Activated CD4-positive, alpha-beta T cell treated with anti-CD3 and anti-CD28 coated beads, Interleukin-2, amount 50 U/mL, for 1 hour (primary cell): Measurements from ENCODE around the gene VWDE.

ENCODE experiments used
- DNase-seq: peaks from one replicate; pipeline ENCODE4 v3.0.0-alpha.2; 2020

The VWDE gene

GRCh38 chr7:12327922-12328321 lies 75.7 kb downstream of the VWDE start:
- no peak for DNase-seq

DNA sequence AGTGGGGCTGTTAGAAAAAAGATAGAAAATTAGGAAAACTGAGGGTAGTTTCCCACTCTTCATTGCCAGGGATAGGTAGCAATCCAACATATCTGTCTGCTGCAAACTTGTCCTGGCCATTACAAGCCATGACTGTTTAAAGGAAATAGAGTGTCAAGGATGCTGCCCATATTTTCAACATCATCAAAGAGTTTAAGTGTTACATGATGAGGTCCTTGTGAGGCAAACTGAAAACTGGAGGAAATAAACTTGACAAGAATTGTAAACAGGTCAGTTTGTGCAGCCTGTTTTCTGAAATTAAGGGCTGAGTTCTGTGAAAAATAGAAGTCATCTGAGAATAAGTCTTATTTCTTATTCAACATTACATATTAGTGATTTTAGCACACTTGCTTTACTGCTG lies 78.0 kb downstream of the VWDE start:
- no peak for DNase-seq

DNA sequence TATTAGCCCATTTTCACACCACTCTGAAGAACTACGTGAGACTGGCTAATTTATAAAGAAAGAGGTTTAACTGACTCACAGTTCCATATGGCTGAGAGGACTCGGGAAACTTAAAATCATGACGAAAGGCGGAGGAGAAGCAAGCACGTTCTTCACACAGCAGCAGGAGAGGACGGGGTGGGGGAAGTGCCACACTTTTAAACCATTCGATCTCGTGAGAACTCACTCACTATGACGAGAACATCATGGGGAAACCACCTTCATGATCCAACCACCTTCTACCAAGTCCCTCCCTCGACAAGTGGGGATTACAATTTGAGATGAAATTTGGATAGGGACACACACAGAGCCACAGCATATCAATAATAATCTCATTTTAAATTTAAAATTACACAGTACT lies 80.2 kb downstream of the VWDE start:
- no peak for DNase-seq

DNA sequence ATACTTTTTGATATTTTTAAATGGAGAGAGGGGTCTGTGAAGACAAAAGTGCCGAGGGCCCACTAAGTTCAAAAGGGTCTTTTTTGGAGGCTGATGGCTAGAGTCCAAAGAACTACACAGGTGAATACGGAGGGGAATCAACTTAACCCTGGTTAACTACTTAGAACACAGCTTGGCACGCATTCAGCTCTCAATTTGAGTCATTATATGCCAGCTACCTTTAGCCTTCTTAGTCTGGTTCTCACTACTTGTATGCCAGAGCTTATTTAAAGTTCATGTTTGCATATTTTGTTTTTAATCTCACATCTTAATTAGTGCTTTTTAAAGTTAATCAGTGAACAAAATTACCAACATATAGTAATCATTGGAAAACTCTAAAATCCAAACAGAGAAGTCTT lies 80.8 kb downstream of the VWDE start:
- DNase-seq = no peak

DNA sequence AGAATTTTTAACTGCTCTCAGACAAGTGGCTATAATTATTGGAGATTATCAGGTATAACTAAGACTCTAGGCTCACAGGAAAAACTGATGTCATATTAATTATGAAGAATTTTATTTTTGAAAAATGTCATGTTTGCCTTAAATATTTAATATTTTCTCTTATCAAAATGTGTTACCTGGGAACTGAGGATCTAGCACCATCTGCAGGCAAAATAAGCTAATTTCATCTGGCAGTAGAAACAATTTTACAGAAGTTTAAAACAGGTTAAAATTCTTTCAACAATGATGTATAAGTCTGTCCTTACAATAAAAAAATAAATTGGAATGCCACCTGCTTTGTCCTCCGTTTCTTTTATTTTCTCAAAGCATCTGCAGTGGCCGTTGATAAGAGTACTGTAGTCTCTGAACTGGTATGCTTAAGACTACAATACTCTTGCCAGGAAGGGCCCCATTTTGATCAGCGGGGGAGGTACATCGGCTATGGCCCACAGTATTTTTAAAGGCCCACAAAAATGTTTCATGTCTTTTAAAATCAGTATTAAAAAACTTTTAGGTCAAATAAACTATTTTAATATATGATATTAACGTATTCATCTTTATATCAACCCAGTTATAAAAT lies 81.3 kb downstream of the VWDE start:
- DNase-seq = no peak

DNA sequence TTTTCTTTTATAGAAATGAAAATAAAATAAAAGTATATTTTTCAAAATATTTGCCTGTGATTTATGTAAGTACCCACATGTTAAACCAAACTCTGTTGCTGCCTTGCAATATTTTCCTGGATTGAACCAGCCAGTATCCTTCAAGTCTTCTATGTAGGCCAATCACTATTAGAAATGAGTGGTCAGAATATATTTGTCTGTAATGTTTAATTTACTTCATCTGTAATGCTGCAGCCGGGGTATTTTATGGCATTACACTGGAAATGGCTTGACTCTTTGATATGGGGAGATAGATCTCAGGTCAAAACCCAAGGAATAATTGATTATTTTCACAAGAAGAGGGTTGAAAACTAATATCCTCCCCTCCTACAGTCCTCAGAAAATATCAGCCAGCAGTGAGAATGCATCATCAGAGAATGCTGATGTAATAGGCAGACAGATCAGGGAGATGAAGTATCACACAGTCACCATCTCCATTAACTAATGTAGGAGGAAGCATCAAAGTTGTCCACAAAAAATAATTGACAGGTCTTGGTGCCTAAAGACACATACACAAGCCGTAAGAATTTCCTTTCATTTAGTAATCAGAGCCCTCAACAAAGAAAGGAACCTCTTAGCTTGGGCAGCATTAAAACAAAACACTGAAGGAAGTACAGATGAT lies 82.5 kb downstream of the VWDE start:
- DNase-seq = no peak

GRCh38 chr7:12320241-12320986 lies 83.3 kb downstream of the VWDE start:
- no peak for DNase-seq

- DNase-seq = no peak
These were observed 86.0 kb downstream of the VWDE start for GRCh38 chr7:12317675-12318074.

- no peak for DNase-seq
These were observed 86.7 kb downstream of the VWDE start for GRCh38 chr7:12316925-12317324.

DNA sequence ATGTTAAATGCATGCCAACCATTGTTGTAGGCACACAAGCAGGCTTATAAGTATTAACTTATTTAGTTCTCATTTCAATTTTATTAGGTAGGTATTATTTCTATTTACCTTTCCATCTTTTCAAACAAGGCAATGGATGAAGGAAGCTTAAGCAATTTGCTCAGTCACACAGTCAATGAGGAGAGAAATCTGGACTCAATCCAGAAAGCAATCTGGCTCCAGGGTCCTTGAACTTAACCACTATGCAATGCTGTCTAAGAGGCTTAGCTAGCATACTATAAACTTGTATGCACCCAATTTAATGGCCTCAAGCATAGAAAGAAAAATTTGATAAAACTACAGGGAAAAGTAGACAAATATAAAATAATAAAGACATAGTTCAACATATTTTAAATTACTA lies 88.6 kb downstream of the VWDE start:
- DNase-seq = no peak

- no peak for DNase-seq
These were observed 89.5 kb downstream of the VWDE start for GRCh38 chr7:12314199-12314598.

GRCh38 chr7:12305502-12305901 lies 98.2 kb downstream of the VWDE start:
- no peak for DNase-seq

DNA sequence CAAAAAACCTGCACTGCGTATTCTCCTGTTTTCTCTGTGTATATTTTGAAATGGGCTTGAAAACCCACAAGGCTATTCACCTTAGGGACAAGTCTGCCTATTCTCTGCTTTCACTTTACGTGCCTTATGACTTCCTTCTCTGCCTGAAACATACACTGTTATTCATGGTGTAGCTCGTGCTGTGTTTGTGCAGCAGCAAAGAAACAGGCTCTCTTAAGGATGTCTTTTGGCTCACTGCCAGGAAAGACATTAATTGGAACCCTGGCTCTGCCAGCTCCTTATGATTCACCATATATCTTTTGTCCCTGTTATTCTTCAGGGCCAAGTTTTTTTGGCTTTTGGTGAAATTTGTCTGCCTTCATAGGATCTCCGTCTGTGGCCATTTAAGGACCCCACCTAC lies 100.2 kb downstream of the VWDE start:
- DNase-seq = no peak

GRCh38 chr7:12303062-12303461 lies 100.6 kb downstream of the VWDE start:
- no peak for DNase-seq

- DNase-seq = no peak
These were observed 103.2 kb downstream of the VWDE start for GRCh38 chr7:12300415-12300814.

GRCh38 chr7:12299367-12299766 lies 104.3 kb downstream of the VWDE start:
- DNase-seq = no peak

GRCh38 chr7:12297283-12298108 lies 106.2 kb downstream of the VWDE start:
- no peak for DNase-seq

- DNase-seq = no peak
These were observed 107.6 kb downstream of the VWDE start for GRCh38 chr7:12296051-12296570.

- DNase-seq = no peak
These were observed 109.0 kb downstream of the VWDE start for GRCh38 chr7:12294701-12295100.

DNA sequence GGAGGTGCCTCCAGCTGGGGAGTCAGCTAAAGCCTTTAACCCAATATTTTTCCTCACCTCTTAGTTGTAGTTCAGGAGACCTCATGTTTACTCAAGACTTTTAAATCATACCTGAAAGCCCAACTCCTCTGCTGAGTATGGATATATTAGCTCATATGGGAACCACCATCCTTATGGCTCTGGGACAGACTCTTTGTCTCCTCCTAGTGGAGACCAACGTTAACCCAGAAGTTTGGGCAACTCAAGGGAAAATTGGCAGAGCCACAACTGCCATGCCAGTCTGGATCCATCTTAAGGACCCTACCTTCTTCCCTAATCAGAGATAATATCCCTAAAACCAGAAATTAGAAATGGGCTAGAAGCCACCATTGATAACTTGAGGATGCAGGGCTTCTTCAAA lies 111.8 kb downstream of the VWDE start:
- no peak for DNase-seq

GRCh38 chr7:12290761-12291160 lies 112.9 kb downstream of the VWDE start:
- DNase-seq = no peak

- no peak for DNase-seq
These were observed 113.7 kb downstream of the VWDE start for GRCh38 chr7:12289996-12290395.

- no peak for DNase-seq
These were observed 115.8 kb downstream of the VWDE start for GRCh38 chr7:12287901-12288300.
